ENCODE data around the gene METTL4. TPM values are rescaled to one million over a fixed set of nuclear protein-coding genes. Genes with fewer than 3 reads are reported as not detected.

The METTL4 gene
- total RNA-seq, 2 donors from 2014 or later = 11.2 to 17.5 TPM

DNA sequence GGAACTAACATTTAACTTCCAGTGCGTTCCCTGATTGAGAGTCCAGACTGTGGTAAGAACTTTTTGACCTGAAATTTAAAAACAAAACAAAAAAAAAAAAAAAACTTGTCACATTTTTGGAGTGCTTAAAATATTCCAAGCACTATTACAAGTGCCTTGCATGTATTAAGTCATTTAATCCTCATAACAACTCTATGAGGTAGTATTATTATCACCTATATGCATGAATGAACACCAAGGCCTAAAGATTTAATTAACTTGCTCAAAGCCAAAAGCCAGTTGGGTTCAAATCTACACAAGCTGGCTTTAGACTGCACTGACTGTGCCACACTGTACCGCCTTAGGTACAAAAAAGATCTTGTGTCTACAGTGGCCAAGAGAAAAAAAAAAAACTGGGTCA lies 35.2 kb downstream of the METTL4 start:
- peaks cover 21% of the 10 kb centered on the region for H3K9me3 Mint-ChIP-seq
- H3K4me3 Mint-ChIP-seq = no peak overlapping the region
- no peaks in the 10 kb centered on the region for H3K27me3 Mint-ChIP-seq (ENCODE audit: insufficient read depth)
- Histone ChIP-seq H3K4me3 (ENCODE audit: low read length) (peak overlapping the region; percentile 6), H3K9ac (ENCODE audit: extremely low read depth, low read length, poor library complexity, severe bottlenecking) (no peak overlapping the region), H3K36me3 (ENCODE audit: control insufficient read depth, insufficient read depth, low read length) (peaks cover 42% of the 10 kb centered on the region), H3K4me1 (ENCODE audit: control insufficient read depth, insufficient read depth, low read length) (no peaks in the 10 kb centered on the region), H3K27me3 (ENCODE audit: control insufficient read depth, insufficient read depth, low read length, poor library complexity, severe bottlenecking) (no peaks in the 10 kb centered on the region), H3K27ac (ENCODE audit: low read depth, low read length) (no peak overlapping the region), H3K9me3 (ENCODE audit: control insufficient read depth, low read length) (peaks cover 33% of the 10 kb centered on the region)
- H3K4me1 Mint-ChIP-seq = peaks cover 13% of the 10 kb centered on the region
- H3K27ac Mint-ChIP-seq = no peak overlapping the region
- TF ChIP-seq, protein P1, sequence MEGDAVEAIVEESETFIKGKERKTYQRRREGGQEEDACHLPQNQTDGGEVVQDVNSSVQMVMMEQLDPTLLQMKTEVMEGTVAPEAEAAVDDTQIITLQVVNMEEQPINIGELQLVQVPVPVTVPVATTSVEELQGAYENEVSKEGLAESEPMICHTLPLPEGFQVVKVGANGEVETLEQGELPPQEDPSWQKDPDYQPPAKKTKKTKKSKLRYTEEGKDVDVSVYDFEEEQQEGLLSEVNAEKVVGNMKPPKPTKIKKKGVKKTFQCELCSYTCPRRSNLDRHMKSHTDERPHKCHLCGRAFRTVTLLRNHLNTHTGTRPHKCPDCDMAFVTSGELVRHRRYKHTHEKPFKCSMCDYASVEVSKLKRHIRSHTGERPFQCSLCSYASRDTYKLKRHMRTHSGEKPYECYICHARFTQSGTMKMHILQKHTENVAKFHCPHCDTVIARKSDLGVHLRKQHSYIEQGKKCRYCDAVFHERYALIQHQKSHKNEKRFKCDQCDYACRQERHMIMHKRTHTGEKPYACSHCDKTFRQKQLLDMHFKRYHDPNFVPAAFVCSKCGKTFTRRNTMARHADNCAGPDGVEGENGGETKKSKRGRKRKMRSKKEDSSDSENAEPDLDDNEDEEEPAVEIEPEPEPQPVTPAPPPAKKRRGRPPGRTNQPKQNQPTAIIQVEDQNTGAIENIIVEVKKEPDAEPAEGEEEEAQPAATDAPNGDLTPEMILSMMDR (conservative IDR thresholded peaks at IDR 0.05) = no peak
- 97 to 100% methylated on average over 2 of the region's 2 CpGs for WGBS, 2 experiments (ENCODE audit: insufficient coverage in 1 of 2, insufficient read length in 1 of 2)
- DNase-seq = no peak
- H3K36me3 Mint-ChIP-seq (ENCODE audit: low read depth) = peaks cover 53% of the 10 kb centered on the region

DNA sequence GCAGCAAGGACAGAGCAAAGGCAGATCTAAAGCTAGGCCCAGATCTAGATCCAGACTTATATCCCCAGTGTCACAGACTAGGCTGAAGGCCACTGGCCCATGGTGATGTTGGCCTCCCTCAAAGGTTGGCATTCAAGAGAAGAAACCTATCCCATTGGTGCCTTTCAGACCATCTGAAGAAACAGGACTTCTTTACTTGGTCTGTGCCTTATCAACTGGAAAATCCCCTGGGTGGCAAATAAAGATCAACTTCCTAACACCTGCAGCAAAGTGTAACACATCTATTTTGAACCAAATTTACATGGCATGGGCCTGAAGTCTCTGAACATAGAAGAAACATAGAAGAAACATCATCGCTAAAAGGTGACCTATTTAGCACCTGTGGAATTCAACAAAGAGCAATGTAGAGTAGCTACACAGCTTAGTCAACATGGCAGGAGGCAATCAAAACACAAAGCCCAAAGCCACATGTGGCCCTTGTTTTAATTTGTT lies 35.8 kb downstream of the METTL4 start:
- Histone ChIP-seq H3K27ac (ENCODE audit: low read depth, low read length) (no peak overlapping the region), H3K9me3 (ENCODE audit: control insufficient read depth, low read length) (peaks cover 39% of the 10 kb centered on the region), H3K27me3 (ENCODE audit: control insufficient read depth, insufficient read depth, low read length, poor library complexity, severe bottlenecking) (no peaks in the 10 kb centered on the region), H3K9ac (ENCODE audit: extremely low read depth, low read length, poor library complexity, severe bottlenecking) (no peak overlapping the region), H3K36me3 (ENCODE audit: control insufficient read depth, insufficient read depth, low read length) (peaks cover 38% of the 10 kb centered on the region), H3K4me3 (ENCODE audit: low read length) (peak overlapping the region; percentile 21), H3K4me1 (ENCODE audit: control insufficient read depth, insufficient read depth, low read length) (no peaks in the 10 kb centered on the region)
- Mint-ChIP-seq H3K36me3 (ENCODE audit: low read depth) (peaks cover 55% of the 10 kb centered on the region), H3K9me3 (peaks cover 27% of the 10 kb centered on the region), H3K27me3 (ENCODE audit: insufficient read depth) (no peaks in the 10 kb centered on the region), H3K27ac (no peak overlapping the region), H3K4me3 (no peak overlapping the region), H3K4me1 (peaks cover 9% of the 10 kb centered on the region)
- TF ChIP-seq, protein P1 (conservative IDR thresholded peaks at IDR 0.05) = no peak
- DNase-seq = no peak
- WGBS, 2 experiments (ENCODE audit: insufficient coverage in 1 of 2, insufficient read length in 1 of 2) = 86 to 100% methylated on average over 1 of the region's 1 CpG

DNA sequence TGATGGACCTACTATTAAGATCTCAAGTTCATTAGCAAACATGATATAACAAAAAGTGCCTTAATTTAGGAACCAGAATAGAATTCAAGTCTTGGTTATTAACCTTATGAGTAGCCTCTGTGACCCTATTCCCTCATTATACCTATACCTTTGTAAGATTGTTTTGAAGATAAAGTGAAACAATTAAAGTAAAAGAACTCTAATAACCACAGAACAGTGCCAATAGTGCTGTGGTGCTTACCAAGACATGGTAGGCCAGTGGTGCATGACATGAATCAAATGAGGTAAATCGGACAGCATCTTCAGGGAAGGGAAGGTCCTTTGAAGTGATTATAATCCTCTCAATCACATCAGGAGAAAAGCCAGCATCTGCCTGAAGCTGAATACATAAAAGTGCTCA lies 36.4 kb downstream of the METTL4 start:
- peak overlapping the region; percentile 21 for H3K4me3 ChIP-seq (ENCODE audit: low read length)
- H3K9me3 Mint-ChIP-seq = peaks cover 29% of the 10 kb centered on the region
- no peaks in the 10 kb centered on the region for H3K4me1 ChIP-seq (ENCODE audit: control insufficient read depth, insufficient read depth, low read length)
- H3K4me3 Mint-ChIP-seq = no peak overlapping the region
- TF ChIP-seq, protein P1 (conservative IDR thresholded peaks at IDR 0.05) = no peak
- H3K27ac ChIP-seq (ENCODE audit: low read depth, low read length) = no peak overlapping the region
- peaks cover 51% of the 10 kb centered on the region for H3K36me3 Mint-ChIP-seq (ENCODE audit: low read depth)
- H3K27ac Mint-ChIP-seq = no peak overlapping the region
- no peak overlapping the region for H3K9ac ChIP-seq (ENCODE audit: extremely low read depth, low read length, poor library complexity, severe bottlenecking)
- DNase-seq = no peak
- no peaks in the 10 kb centered on the region for H3K27me3 ChIP-seq (ENCODE audit: control insufficient read depth, insufficient read depth, low read length, poor library complexity, severe bottlenecking)
- WGBS, 2 experiments (ENCODE audit: insufficient coverage in 1 of 2, insufficient read length in 1 of 2) = 93 to 100% methylated on average over 1 of the region's 1 CpG
- H3K36me3 ChIP-seq (ENCODE audit: control insufficient read depth, insufficient read depth, low read length) = peaks cover 33% of the 10 kb centered on the region
- no peaks in the 10 kb centered on the region for H3K27me3 Mint-ChIP-seq (ENCODE audit: insufficient read depth)
- H3K4me1 Mint-ChIP-seq = peaks cover 9% of the 10 kb centered on the region
- H3K9me3 ChIP-seq (ENCODE audit: control insufficient read depth, low read length) = peaks cover 44% of the 10 kb centered on the region

Data from endodermal cell (in vitro differentiated cells).